Uterus (tissue), 4 donors: ENCODE results near the gene NDFIP2. TPM values are rescaled to one million over a fixed set of nuclear protein-coding genes. Genes with fewer than 3 reads are reported as not detected.
"Not testable (repeated sequence)": the region's sequence is repeated elsewhere in the genome, so short reads cannot be mapped to it uniquely, and the experiment has no call there.

Experiments
- DNase-seq, 2 donors: peaks; one replicate each; pipeline ENCODE4 v3.0.0-alpha.2; 2019 to 2020
- H3K27ac ChIP-seq, 2 donors: fragments of 200-600 bp; sonication (generic); 1 replicate in 1 of 2; 2 replicates in 1 of 2; pipeline ENCODE4 v1.5.1; 2016 to 2018
- H3K27me3 ChIP-seq, 2 donors: fragments of 200-600 bp; sonication (generic); one replicate each; pipeline ENCODE4 v1.5.1; 2018 to 2019; ENCODE audit warnings: control low read depth in 1 of 2
- H3K36me3 ChIP-seq, 2 donors: fragments of 200-600 bp; sonication (generic); one replicate each; pipeline ENCODE4 v1.5.1; 2019; ENCODE audit warnings: control low read depth in 1 of 2
- H3K4me1 ChIP-seq, 2 donors: fragments of 200-600 bp; sonication (generic); one replicate each; pipeline ENCODE4 v1.5.1; 2018 to 2019; ENCODE audit warnings: control low read depth in 1 of 2
- H3K4me3 ChIP-seq, 2 donors: fragments of 200-600 bp; sonication (generic); 1 replicate in 1 of 2; 2 replicates in 1 of 2; pipeline ENCODE4 v1.5.1; 2018 to 2019; ENCODE audit warnings: mild to moderate bottlenecking in 1 of 2
- H3K9me3 ChIP-seq, 2 donors: fragments of 200-600 bp; sonication (generic); one replicate each; pipeline ENCODE4 v1.5.1; 2019; ENCODE audit warnings: control low read depth in 1 of 2
- CTCF ChIP-seq, 4 experiments: fragments of 200-600 bp in 2 of 4; fragments of 450-650 bp in 2 of 4; sonication (generic) in 2 of 4; IDR thresholded peaks; one replicate each; pipeline ENCODE4 v1.5.1; 2016 to 2019; ENCODE audit warnings: antibody characterized with exemption in 4 of 4, mild to moderate bottlenecking in 2 of 4, moderate library complexity in 1 of 4
- POLR2A ChIP-seq, 2 donors: fragments of 450-650 bp; IDR thresholded peaks; one replicate each; pipeline ENCODE4 v1.6.1; 2016; ENCODE audit warnings: antibody characterized with exemption in 2 of 2, mild to moderate bottlenecking in 1 of 2, moderate library complexity in 1 of 2
- intact Hi-C: fragments of 100-400 bp; cut with DNase I; formaldehyde crosslinking; loops from one replicate; pipeline ENCODE4 v1.15.1; 2023; ENCODE audit warnings: low total_unique reads
- total RNA-seq, 4 donors: library from RNA; depleted of rRNA in 3 of 4; stranded (reverse); fragments of >200 nt in 3 of 4; gene quantifications; one replicate each; pipeline versions ENCODE4 v1.1.0 to v1.2.4, GENCODE V29; 2014 to 2023
- donor health status: DM: yes; HTN: yes; CAD: no.

The NDFIP2 gene
- total RNA-seq, 4 donors from 2014 or later = 5.1 to 35.4 (median 13.9) TPM

- Histone ChIP-seq H3K36me3 (no peaks in the 10 kb centered on the region), H3K27ac (no peak overlapping the region), H3K9me3 (no peaks in the 10 kb centered on the region), H3K4me3 (no peak overlapping the region), H3K27me3 (no peaks in the 10 kb centered on the region), H3K4me1 (no peaks in the 10 kb centered on the region)
- no peak for TF ChIP-seq CTCF (IDR thresholded peaks at IDR 0.05)
- TF ChIP-seq POLR2A (IDR thresholded peaks at IDR 0.05) = no peak
- DNase-seq = no peak
- intact Hi-C loops = no loop called here
Observed at GRCh38 chr13:79562557-79562956, 81.6 kb downstream of the NDFIP2 start.

GRCh38 chr13:79566118-79566517, 85.2 kb downstream of the NDFIP2 start:
- H3K27ac ChIP-seq = no peak overlapping the region
- no peaks in the 10 kb centered on the region for H3K4me1 ChIP-seq
- DNase-seq = no peak
- H3K27me3 ChIP-seq = no peaks in the 10 kb centered on the region
- H3K36me3 ChIP-seq = no peaks in the 10 kb centered on the region
- no peak overlapping the region for H3K4me3 ChIP-seq
- no peak for TF ChIP-seq CTCF (IDR thresholded peaks at IDR 0.05)
- no peak for TF ChIP-seq POLR2A (IDR thresholded peaks at IDR 0.05)
- intact Hi-C loops = no loop called here
- H3K9me3 ChIP-seq = no peaks in the 10 kb centered on the region

GRCh38 chr13:79571147-79571546, 90.2 kb downstream of the NDFIP2 start:
- Histone ChIP-seq H3K9me3 (no peaks in the 10 kb centered on the region), H3K27me3 (no peaks in the 10 kb centered on the region), H3K27ac (no peak overlapping the region), H3K4me1 (no peaks in the 10 kb centered on the region), H3K4me3 (no peak overlapping the region), H3K36me3 (no peaks in the 10 kb centered on the region)
- intact Hi-C loops = no loop called here
- no peak for DNase-seq
- TF ChIP-seq CTCF (IDR thresholded peaks at IDR 0.05) (no peak), POLR2A (IDR thresholded peaks at IDR 0.05) (no peak)

GRCh38 chr13:79573892-79574291, 92.9 kb downstream of the NDFIP2 start:
- H3K27ac ChIP-seq, intact Hi-C loops, H3K27me3 ChIP-seq, H3K4me1 ChIP-seq, DNase-seq, H3K9me3 ChIP-seq, H3K36me3 ChIP-seq, H3K4me3 ChIP-seq: not testable (repeated sequence)

- Histone ChIP-seq H3K27me3 (no peaks in the 10 kb centered on the region), H3K4me3 (no peak overlapping the region), H3K27ac (no peak overlapping the region), H3K4me1 (no peaks in the 10 kb centered on the region), H3K36me3 (no peaks in the 10 kb centered on the region), H3K9me3 (no peaks in the 10 kb centered on the region)
- TF ChIP-seq CTCF (IDR thresholded peaks at IDR 0.05) (no peak), POLR2A (IDR thresholded peaks at IDR 0.05) (no peak)
- intact Hi-C loops = no loop called here
- DNase-seq = no peak
Observed at GRCh38 chr13:79581870-79582315, 100.9 kb downstream of the NDFIP2 start.

GRCh38 chr13:79582896-79583295, 101.9 kb downstream of the NDFIP2 start:
- no peak for DNase-seq
- no peak overlapping the region for H3K4me3 ChIP-seq
- H3K27me3 ChIP-seq = no peaks in the 10 kb centered on the region
- no peaks in the 10 kb centered on the region for H3K4me1 ChIP-seq
- no peaks in the 10 kb centered on the region for H3K36me3 ChIP-seq
- intact Hi-C loops = no loop called here
- TF ChIP-seq CTCF (IDR thresholded peaks at IDR 0.05) = no peak
- TF ChIP-seq POLR2A (IDR thresholded peaks at IDR 0.05) = no peak
- no peak overlapping the region for H3K27ac ChIP-seq
- H3K9me3 ChIP-seq = no peaks in the 10 kb centered on the region
